GM21390 (cell line): Measurements from ENCODE around the gene ATE1.

Source experiments
- ATAC-seq: cut with Tn5 transposase; IDR thresholded peaks from one replicate; pipeline ENCODE4 v1.9.1; 2021; ENCODE audit not compliant: unreplicated experiment

Gene ATE1

GRCh38 chr10:121741248-121741792 lies 186.5 kb downstream of the ATE1 start:
- no peak for ATAC-seq

DNA sequence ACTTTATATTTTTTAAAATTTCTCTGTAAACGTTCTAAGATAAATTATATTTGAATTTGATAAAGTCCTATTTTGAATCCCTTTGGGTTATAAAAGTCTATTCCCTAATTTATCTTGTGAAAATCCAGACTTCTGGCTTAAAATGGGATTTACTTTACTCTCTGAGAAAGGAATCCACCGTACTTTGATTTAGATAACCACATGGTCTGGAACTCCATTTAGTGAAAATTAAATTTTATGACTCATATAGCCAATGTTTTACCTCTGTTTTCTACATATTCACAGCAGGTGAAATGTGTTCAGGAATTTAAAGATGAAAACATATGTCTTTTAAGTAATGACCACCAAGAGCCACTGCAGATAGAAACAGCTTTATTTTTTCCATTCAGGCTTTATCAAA lies 187.8 kb downstream of the ATE1 start:
- ATAC-seq: no peak

- no peak for ATAC-seq
Observed at GRCh38 chr10:121739114-121739513, 188.7 kb downstream of the ATE1 start.

DNA sequence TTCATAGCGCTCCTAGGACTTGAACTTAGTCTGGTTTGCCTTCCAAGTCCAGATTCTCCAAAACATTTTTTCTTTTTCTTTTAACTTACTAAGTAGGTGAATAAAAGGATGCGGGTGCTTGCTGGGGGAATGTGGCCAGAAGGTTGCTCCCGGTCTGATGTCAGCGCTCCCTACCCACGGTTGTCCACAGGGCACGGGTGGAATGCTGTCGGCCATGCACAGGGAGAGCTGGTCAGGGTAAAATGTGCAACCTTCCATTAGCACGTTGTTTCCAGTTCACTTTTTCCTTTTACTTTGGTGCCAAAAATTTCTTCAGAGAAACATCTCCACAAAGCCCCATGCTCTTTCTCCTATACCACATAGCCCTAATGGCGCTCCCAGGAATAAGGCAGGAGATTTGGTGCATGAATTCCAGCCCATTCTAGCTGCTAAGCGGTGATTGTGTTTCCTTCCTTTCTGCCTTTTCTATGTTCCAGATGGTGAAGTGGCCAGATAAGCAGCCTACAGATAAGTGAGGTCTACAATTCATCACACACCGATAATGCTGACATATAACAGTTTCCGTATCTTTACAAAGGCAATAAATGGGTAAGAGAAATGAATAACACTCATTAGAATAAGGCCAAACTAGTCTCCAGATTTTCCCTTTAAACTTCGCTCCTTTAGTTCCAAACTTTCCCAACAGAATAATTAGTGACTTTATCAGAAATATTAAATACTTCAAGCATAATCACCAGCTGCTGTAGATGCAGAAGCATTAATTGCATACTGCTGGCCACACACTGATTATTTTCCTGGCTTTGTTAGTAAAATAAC lies 191.3 kb downstream of the ATE1 start:
- no peak for ATAC-seq

DNA sequence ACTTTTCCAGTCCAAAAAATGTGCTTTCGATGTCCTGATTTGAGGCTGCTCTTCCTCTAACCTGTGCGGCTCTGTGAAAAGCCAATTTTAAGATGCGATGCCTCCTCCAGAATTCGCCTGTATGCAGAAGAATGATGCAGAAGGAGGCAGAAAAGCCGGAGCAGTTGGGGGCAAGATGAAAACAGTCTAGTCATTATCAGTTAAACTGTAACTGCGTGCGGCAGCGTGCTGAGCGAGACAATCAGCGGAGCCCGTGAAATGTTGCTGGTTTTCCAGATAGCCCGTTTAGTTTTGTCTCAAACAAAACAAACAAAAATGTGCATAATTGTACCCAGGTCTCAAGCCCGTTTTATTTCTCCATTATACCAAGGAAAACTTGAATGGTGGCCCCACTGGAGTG lies 192.6 kb downstream of the ATE1 start:
- no peak for ATAC-seq

GRCh38 chr10:121734589-121735045 lies 193.2 kb downstream of the ATE1 start:
- no peak for ATAC-seq

- no peak for ATAC-seq
Observed at GRCh38 chr10:121732656-121733445, 195.0 kb downstream of the ATE1 start.

DNA sequence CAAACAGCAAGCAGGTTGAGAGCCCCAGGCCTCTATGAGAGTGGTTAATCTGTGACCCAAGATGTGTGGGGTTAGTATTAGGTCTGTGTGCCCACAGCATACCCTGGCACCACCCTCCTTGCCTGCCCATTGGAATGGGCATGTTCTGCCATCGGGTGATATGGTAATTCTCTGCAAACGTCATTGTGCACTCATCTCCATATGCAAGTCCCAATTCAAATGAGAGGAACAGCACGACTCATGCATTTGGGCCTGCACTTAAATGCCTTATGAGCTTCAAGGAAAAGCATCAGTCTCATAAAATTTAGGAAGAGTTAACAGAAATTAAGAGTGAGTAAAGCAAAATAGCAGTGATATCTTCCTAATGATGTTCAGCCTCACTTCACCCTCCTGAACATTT lies 195.7 kb downstream of the ATE1 start:
- ATAC-seq: no peak

DNA sequence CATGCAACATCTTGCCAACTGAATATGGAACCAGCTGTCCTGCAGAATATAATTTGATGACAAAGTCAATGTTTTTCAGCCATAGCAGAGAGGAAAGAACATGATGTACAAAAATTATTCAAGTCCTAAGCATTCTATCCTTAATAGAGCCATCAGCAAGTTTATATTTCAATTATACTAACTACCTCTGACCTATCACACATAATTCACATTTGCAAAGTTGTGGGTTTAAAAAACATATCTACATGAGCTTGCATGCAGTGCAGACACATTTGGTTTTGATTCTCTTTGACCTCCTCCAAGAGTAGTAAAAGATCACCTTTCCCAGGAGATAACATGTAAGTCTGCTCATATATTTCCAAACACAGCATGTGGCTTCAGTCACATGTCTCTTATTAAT lies 203.5 kb downstream of the ATE1 start:
- ATAC-seq: no peak

GRCh38 chr10:121722665-121723064 lies 205.2 kb downstream of the ATE1 start:
- no peak for ATAC-seq

DNA sequence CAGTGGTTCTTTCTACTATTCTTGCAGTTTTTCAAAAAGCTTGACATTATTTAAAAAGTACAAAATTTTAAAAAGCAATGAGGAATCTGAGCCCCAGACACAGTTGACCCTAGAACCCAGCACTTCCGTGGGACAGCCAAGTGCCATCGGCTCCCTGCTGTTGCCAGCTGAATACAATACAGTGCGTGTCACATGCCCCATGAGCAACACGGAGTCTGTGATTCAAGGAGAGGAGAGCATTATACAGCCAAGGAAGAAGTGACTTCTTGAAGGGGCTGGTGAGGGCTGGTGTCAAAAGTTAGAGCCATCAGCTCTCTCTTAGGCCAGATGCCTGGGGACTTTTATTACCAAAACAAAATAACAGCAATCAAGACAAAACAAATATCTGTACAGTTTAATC lies 206.6 kb downstream of the ATE1 start:
- no peak for ATAC-seq

DNA sequence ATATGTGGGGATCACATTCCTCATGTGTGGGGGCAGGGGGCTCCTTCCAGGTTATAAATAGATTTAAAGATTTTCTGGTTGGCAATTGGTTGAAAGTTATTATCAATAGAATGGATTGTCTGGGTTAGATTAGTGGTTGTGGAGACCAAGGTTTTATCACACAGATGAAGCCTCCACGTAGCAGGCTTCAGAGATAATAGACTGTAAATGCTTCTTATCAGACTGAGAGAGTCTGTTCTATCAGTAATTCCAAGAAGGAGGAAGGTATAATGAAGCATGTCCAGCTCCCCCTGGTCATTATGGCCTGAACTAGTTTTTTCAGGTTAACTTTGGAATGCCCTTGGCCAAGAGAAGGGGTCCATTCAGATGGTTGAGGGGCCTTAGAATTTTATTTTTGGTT lies 211.9 kb downstream of the ATE1 start:
- no peak for ATAC-seq

DNA sequence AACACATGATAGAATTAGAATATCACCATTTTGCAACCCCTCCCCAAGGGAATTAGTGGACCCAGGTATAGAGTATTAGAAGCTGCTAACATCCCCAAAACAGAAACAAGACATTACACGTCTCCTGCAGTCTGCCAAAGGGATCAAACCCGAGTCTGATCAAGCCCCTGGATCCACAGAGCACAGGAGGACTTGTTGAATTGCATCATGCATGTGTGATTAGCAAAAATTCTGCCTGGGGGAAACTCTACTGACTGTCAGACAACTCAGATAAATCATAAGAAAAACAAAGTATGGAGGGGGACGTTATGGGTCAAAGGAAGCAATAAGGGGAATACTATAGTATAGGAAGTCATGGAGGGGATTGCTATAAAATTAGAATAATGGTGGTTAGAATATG lies 212.8 kb downstream of the ATE1 start:
- no peak for ATAC-seq

DNA sequence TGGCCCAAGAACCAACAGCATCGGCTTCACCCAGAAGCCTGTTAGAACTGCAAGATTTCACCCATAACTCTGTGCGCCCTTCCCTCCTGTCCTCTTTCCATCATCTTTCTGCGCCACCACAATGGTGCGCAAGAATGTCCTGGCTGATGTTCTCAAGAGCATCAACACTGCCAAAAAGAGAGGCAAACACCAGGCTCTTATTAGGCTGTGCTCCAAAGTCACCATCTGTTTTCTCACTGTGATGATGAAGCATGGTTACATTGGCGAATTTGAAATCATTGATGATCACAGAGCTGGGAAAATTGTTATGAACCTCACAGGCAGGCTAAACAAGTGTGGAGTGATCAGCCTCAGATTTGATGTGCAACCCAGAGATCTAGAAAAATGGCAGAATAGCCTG lies 214.3 kb downstream of the ATE1 start:
- no peak for ATAC-seq

DNA sequence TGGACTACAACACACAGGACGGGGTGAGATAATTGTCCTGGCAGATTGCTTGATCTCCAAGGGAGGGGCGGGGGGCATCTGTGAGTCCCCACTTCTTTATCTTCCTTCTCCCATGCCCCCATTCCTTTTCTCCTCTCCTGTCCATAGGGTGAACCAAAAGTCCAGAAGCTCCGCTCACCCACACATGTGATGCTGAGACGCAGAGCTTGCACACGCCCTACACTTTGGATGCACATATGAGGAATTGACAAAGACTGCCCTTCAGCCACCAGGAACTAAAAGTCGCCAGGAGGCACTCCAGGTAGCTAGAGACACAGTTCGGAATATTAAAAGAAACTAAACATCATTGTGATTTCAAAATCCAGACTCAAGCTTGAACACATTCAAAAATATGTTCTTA lies 216.9 kb downstream of the ATE1 start:
- no peak for ATAC-seq

GRCh38 chr10:121710207-121710606 lies 217.6 kb downstream of the ATE1 start:
- ATAC-seq: no peak

- ATAC-seq: no peak
Observed at GRCh38 chr10:121709675-121710073, 218.2 kb downstream of the ATE1 start.

GRCh38 chr10:121708728-121709674 lies 218.8 kb downstream of the ATE1 start:
- no peak for ATAC-seq

- ATAC-seq: no peak
Observed at GRCh38 chr10:121702351-121703320, 225.2 kb downstream of the ATE1 start.

GRCh38 chr10:121700416-121700815 lies 227.4 kb downstream of the ATE1 start:
- ATAC-seq: no peak
